Middle frontal gyrus (tissue), 1 donor: Measurements from ENCODE around the gene SMARCC1.
A peak's percentile ranks its signal among the peaks of the same experiment; 100 is the strongest.
"Not testable (repeated sequence)": the region's sequence is repeated elsewhere in the genome, so short reads cannot be mapped to it uniquely, and the experiment has no call there.

Experiments used
- DNase-seq: peaks from one replicate; pipeline ENCODE4 v3.0.0-alpha.2; 2015; ENCODE audit warnings: low spot score; ENCODE audit errors: extremely low spot score

The SMARCC1 gene

DNA sequence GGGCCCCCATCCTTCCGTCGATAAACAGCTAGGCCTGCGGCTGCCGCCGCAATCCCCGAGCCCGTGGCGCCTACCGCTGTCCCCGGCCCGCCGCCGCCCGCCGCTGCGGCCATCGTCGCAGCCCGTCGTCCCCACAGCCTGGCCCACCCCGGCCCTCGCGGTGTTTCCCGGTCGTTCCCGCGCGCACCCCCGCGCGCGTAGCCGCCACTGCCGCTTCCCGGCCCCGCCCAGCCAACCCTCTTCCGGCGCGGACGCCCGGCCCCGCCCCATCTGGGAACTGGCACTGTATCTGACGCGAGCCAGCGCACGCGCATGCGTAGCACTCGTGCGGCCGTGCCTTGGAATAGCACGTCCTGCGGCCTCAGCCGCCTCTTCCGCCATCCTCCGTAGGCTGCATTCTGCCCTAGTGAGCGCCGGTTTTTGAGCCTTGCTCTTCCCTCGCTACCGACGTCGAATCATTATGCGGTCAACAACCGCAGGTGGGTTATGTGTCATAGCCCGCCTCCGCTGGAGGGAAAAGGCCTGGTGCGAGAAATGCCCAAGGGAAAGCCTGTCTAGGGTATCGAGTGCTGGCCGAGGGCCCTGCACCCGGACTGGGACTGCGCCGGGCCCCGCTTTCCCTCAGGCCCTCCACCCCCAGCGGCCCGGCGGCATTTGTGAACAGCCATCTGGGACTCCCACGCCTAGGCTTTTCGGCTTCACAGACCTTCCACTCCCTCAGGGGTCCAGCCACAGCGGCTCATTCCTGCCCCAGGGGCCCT, at the start of gene SMARCC1:
Gene SMARCC1, minus strand, starts transcription at position 209 of the 761 bp plus-strand sequence. Its CDS starts 96 bp downstream, at position 113.
- DNase-seq, result peak; percentile 94

DNA sequence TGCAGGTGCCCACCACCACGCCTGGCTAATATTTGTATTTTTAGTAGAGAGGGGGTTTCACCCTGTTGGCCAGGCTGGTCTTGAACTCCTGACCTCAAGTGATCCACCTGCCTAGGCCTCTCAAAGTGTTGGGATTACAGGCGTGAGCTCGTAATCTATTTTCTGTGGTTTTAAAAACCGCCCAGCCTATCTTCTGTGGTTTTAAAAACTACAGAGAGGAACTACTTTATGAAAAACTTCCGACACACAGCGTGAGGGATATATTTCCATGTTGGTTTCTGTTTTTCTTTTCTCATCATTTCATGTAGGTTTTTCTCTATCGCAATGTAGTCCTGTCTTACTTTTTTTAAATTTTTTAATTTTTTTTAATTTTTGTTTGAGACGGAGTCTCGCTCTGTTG, 47.8 kb upstream of the SMARCC1 start:
- DNase-seq, result not testable (repeated sequence)

DNA sequence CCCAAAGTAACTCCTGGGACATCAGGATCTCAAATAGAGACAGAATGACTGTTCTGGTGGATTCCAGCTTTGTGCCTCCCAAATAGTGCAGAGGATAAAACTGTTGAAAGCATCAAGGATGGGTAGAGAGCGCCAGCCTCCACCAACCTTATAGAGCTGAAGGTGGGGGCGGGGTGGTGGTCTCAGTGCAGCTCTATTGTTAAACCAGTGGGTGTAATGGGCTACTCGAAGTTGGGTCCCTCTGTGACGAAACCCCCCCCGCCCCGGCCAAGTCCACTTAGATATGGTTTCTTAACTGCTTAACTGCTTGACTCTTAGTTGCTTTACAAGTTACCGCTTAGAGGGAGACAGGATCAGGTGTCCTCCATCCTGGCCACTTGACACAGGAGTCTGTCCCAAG, 43.9 kb upstream of the SMARCC1 start:
- DNase-seq, result no peak

DNA sequence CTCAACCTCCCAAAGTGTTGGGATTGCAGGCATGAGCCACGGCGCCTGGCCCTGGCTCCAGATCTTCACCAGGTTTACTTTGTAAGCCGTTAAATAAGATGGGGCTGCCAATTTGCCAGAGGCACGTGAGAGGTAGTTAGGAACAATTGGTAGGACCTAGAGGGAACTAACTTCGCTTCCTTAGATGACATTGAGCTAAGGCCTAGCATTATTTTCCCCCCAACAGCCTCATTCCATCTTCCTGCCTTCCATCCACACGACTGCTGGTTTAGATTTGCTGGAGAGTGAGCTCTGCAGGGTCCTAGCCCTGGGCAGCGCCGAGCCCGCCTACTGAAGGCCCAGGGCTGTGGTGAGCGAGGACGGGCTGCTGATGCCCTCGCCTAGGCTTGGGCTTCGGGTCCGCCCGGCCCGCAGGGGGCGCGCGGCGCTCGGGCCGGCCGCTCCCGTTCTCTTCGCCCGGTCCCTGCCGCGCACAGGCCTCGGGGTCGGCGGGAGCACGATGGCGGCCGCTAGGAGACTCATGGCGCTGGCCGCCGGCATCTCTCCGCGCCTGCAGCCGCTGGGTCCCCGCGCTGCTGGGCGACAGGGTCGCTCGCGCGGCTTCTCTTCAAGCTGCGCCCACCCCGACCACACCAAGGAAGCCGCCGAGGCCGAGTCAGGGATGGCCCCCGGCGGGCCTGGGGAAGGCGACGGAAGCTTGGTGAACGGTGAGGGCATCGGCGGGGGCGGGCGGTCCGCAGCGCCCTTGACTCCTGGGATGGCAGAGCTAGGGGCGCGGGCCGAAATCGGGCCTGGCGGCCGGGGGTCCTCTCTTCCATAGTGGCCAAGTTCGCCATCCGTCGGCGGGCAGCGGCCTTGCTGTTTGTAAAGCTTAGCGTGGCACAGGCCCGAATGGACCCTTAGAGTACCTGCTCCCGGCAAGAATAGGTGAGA, 43.1 kb upstream of the SMARCC1 start:
- peak; percentile 62 for DNase-seq

DNA sequence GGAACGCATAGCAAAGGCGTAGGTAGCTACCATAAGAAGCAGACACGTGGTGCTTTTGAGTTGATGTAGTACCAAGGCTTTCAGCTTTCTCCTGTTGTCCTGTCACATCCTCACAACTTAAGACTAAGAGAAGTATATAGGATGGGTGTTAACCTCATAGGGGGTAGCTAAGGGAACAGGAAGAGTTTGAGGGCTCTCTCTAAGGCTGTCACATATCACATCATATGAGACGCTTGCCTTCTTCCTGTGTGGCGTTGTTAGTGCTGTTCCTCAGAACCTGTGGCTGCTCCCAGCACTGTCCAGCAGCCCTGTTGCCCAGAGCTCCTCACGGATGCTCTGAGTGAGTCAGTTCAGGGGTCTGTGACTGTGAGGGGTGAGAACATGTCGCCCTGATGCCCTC, 35.9 kb upstream of the SMARCC1 start:
- no peak for DNase-seq

DNA sequence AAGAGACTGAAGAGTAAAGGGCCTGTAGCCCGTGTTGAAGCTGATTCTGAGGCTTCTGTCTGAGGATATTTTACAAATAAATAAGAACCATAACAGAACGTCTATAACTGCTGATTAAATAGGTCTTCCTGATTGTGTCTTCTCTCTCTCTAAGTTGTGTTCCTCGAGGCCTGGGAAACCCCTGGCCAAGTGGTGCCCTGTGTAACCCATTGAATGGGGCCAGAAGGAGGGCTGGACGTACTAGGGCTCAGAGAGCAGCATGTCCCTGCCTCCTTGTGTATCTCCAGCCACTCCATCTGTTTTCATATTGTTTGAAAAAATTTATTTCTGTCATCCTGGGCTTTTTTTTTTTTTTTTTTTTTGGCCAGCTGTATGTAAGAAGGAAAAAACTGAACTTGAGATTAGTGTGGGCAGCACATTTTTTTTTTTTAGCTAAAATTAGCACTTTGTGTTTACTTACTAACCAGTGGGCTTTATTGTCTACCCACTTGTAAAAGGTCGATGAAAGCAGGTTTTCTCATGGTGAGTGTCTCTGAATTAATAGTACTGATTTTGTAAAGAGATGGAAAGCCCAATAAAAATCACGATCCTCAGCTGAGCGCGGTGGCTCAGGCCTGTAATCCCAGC, 32.0 kb upstream of the SMARCC1 start:
- DNase-seq, result no peak

DNA sequence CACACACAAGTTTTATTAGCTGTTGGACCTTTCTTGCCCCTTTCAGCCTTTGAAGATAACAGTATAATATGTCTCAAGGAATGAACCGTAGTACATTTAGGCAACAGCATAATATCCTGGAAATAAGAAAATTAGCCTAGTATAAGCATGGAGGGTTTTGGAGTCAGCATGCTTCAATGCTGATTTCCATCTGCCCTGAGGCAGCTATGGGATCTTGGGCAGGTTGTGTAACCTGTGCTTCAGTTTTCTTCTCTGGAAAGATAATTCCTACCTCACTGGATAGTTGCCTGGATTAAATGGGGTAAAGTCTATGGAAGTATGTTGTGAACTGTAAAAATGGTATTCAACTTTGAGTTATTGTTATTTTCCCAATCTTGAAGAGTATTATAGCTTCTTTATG, 22.9 kb upstream of the SMARCC1 start:
- DNase-seq, result no peak

DNA sequence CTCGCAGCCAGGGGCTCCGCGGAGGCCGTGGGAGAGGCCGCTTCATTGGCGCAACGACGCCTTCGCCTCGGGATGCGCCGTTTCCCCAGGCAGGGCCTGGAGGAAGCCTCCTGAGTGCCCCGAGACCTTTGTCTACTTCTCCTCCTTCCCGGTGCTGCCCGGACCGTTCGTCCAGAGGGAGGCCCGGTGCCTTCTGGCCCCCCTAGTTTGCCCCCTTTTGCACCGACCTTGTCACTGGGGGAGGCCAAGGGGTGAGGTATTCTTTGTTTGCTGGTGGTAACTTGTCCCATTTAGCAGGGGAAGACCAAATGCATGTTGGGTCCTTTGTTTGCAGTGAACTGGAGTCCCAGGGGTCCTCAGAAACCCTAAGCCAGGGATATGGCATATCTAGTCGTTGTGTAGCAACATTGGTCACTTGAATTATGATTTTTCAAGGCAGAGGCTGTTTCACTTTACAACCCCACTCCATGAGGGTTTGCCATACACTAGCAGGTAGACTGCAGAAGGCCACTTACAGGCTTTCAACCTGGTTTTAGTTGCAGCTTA, 21.9 kb upstream of the SMARCC1 start:
- no peak for DNase-seq

DNA sequence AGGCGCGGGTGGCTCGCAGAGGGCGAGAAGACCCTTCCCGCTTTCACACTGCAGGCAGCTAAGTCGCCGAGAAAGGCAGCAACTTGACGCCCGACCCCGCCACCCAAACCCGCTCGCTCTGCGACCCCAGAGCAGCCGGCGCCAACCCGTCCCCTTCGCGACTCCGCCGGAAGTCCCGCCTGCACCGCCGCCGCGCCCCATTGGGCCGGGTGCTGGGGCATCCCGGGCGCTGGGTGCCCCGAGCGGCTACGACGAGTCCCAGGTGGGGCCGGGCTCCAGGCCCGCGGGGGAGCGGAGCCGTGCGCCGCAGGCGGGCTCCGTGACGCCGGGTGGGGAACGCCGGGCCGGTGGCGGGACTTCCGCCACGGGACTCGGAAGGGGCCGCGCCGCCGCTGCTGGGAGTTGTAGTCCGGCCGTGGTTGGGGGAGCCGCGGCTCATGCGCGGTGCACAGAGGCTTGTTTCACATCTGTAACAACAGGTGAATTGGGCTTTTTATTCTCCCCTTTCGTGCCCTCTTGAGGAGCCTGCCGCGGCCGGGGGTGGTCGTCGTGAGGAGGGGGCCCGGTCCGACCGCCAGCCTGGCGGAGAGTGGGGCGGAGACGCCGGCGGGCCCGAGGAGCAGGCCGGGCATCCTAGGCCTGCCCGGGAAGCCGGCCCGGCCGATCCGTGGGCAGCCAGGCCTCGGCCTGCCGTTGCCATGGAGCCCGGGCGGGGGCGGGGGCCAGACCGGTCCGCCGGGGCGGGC, 21.2 kb upstream of the SMARCC1 start, which contains the start of gene DHX30:
Gene DHX30, plus strand, starts transcription at position 405 of the 746 bp plus-strand sequence. CDS start 7,546 bp downstream, outside the sequence.
- peak; percentile 82 for DNase-seq

DNA sequence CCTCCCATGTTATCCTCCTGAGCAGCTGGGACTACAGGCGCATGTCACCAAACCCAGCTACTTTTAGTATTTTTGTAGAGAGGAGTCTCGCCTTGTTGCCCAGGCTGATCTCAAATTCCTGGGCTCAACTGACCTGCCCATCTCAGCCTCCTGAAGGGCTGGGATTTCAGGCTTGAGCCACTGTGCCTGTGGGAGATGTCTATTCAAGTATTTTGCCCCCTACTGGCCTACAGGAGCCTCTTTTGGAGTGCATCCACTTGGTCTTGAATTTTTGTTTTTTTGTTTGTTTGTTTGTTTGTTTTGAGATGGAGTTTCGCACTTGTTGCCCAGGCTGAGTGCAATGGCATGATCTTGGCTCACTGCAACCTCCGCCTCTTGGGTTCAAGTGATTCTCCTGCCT, 18.0 kb upstream of the SMARCC1 start:
- DNase-seq, result no peak

DNA sequence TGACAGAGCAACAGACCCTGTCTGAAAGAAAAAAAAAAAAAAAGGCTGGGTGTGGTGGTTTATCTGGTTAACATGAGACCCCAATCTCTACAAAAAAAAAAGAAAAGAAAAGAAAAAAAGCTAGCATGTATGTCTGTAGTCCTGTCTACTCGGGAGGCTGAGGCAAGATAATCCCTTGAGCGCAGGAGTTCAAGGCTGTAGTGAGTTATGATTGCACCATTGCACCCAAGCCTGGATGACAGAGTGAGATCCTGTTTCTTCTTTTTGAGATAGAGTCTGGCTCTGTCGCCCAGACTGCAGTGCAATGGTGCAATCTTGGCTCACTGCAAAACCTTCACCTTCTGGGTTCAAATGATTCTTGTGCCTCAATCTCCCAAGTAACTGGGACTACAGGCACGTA, 12.9 kb upstream of the SMARCC1 start:
- no peak for DNase-seq

DNA sequence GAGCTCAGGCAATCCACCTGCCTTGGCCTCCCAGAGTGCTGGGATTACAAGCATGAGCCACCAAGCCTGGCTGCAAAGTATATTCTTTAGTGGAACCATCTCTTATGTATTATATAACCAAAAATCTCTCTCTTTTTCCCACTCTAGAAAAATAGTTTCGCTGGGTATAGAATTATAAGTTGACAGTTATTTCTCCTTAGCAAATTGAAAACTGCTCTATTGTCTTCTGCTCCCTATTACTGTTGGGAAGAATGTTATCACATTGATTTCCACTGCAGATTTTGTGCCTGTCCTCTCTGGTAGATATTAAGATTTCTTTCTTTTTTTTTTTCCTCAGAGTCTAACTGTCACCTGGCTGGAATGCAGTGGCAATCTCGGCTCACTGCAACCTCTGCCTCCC, 11.0 kb upstream of the SMARCC1 start:
- no peak for DNase-seq

DNA sequence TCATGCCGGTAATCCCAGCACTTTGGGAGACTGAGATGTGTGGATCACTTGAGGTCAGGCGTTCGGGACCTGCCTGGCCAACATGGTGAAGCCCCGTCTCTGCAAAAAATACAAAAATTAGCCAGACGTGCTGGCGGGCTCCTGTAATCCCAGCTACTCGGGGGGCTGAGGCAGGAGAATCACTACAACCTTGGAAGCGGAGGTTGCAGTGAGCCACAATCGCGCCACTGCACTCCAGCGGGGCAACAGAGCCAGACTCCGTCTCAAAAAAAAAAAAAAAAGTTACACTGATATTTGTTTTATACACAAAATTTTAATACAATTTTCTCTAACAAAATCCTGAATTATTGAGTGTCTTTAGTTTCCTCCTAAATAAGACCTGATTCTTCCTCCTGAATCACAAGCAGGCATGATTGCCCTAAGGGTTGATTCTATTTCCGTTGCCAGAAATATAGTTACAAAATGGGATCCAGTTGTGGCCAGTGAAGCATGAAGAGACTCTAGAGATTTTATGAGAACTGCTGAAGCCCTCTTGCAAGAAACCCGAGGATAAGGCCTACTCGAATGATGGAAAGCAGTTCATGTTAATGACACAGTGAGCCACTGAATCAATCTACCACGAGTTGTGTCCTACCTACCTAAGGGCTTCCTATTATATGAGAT, 9.6 kb upstream of the SMARCC1 start:
- DNase-seq, result no peak

DNA sequence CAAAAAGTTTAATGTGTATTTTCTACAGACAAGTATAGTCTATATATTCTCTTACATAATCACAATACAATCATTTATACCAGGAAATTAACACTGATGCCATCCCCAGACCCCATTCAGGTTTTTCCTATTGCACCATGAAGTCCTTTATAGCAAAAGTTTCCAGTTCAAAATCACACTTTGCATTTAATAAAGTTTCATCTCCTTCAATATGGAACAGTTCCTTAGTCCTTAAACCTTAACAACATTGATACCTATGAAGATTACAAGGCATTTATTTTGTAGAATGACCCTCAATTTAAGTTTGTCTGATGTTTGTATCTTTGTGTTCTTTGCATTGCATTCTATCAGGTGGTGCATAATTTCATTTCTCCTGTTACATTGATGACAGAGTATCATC, 2.0 kb upstream of the SMARCC1 start:
- DNase-seq, result no peak

DNA sequence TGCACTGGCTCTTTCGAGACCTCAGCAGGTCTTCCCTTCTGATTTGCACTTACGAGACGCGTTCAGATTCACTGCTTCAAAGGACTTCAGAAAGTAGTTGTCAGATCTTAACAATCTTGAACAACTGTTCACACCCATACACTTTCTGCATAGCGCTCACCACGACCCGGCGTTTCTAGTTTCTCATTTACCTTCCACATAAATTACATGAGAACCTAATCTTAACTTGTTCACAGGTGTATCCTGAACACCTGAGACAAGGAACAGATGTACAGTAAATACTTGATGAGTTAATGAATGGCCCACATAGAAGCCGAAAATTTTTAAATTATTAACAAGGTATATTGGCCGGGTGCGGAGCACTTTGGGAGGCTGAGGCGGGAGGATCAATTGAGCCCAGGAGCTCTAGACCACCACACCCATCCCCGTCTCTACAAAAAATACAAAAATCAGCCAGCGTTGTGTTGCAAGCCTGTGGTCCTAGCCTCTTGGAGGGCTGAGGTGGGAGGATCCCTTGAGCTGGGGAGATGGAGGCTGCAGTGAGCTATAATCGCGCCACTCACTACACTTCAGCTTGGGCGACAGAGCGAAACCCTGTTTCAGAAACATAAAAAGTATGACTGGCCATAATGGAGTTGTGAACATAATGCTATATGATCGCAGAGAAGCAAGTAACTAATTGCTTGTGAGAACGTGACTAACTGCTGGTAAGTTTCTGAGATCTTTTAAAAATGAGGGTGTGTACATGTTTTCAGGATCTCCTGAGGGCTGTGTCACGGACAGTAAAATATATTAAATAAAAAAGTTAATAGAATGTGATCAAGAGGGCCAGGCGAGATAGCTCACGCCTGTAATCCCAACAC, 984 bp upstream of the SMARCC1 start:
- no peak for DNase-seq

DNA sequence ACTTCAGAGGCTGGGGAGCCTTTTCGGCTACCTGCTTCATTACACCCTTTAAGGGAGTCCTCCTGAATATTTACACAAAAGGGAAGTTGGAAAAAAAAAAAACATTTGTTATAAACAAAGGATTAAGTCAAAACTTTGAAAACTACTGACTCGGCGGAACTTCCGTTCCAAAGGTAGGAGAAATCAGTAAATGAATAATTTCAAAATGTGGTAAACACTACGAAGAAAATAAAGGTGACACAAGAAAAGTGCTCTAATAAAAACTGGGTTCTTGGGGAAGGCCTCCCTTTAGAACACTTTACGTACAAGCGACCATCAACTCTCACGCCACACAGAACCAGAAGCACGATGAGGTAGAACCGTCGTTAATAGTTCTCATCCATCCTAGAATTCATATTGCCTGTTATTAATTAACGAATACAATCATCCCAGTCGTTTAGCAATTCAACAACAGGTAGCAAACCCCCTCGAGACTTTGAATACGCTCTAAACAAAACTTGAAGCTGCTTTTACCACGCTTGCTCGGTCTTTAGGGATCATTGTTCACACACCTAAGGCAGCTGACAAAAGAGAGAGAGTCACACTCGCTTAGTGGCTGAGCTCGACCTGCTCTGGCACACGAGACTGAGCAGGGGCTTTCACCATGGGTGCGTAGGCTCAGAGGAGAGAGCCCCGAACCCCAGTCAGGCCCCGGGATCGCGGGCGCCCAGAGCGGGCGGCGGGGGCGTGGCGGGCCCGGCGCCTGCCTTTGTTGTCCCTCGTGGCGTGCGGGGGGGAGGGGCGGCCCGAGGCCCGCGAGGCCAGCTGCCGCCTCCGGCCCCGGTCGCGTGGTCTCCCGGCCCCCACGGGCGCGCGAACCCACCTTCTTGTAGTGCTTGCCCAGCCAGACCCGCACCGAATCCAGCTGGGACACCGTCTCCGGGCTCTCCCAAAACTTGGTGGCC, 680 bp downstream of the SMARCC1 start:
- DNase-seq, result no peak

DNA sequence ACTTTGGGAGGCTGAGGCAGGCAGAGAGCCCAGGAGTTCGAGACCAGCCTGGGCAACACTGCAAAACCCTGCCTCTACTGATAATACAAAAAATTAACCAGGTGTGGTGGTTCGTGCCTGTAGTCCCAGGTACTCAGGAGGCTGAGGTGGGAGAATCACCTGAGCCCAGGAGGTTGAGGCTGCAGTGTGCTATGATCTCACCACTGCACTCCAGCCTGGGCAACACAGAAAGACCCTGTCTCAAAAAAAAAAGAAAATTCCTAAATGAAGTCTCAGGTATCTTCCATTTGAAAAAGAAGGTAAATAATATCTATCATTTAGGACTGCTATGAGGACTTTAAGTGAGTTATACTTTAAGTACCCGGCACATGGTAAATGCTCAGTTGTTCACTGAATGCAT, 2.9 kb downstream of the SMARCC1 start:
- DNase-seq, result no peak

DNA sequence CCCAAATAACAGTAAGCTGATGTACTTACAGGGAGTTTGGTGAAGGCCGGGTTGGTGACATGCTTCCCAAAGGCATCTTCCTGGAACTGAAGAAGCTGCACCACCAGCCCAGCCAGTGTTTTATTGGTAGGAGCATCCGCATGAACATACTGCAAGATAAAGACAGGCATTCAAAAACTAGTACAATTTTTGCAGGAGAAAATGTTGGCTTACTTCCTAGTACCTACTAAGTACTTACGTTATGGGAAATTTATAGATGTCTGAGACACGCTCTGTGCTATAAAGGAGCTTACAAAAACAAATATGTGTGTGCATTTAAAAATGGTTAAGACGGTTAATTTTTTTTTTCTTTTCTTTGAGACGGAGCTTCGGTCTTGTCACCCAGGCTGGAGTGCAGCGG, 8.9 kb downstream of the SMARCC1 start:
- DNase-seq, result no peak
